H1 (cell line): Measurements from ENCODE around the gene NCK1. TPM values are rescaled to one million over a fixed set of nuclear protein-coding genes. Genes with fewer than 3 reads are reported as not detected.

Source experiments
- CREB1 ChIP-seq: IDR thresholded peaks from 2 replicates; pipeline ENCODE4 v1.6.1; 2012; ENCODE audit warnings: inconsistent platforms
- TAF7 ChIP-seq: optimal IDR thresholded peaks from 2 replicates; pipeline ENCODE3; 2011; ENCODE audit warnings: low read depth, mild to moderate bottlenecking, inconsistent platforms, low read length, moderate library complexity, borderline replicate concordance
- polyA plus RNA-seq, 7 experiments: library from polyadenylated mRNA; depleted of rRNA in 3 of 7; stranded (reverse) in 5 of 7; unstranded in 2 of 7; fragments of >200 nt in 5 of 7; fragments of 200-250 nt in 2 of 7; gene quantifications; 1 replicate in 5 of 7; 2 replicates in 1 of 7; 4 replicates in 1 of 7; pipeline versions ENCODE4 v1.2.1 to v1.2.3, GENCODE V29; 2011 to 2013; ENCODE audit warnings: missing spikeins in 2 of 7, mixed read lengths in 2 of 7
- total RNA-seq: library from RNA; stranded (reverse); fragmentation: NEBNext Ultra II Directional; extraction: Animal tissue kit (Norgen Biotek cat#: 25700); gene quantifications from 2 replicates; pipeline ENCODE4 v1.2.1, GENCODE V29; 2021
- TF ChIP-seq, protein P1 (sequence below): IDR thresholded peaks from 2 replicates; pipeline ENCODE4 v1.6.1; 2011; ENCODE audit warnings: low read depth, mild to moderate bottlenecking, low read length; ENCODE audit not compliant: insufficient read depth
- TF ChIP-seq, protein P2 (sequence below): fragments of 300-600 bp; sonication (generic); IDR thresholded peaks from 2 replicates; pipeline ENCODE4 v1.7.1; 2012; ENCODE audit warnings: low read length, moderate library complexity, mild to moderate bottlenecking, inconsistent platforms; ENCODE audit not compliant: insufficient replicate concordance
- TF ChIP-seq, protein P3 (sequence below): IDR thresholded peaks from 2 replicates; pipeline ENCODE4 v1.6.1; 2012; ENCODE audit warnings: low read length, inconsistent platforms

The NCK1 gene
- total and polyA plus RNA-seq, 2 of the 8 experiments (the other 6 are each of a cell fraction or from before 2014, with no cell fraction given): 10.0 to 28.5 TPM

DNA sequence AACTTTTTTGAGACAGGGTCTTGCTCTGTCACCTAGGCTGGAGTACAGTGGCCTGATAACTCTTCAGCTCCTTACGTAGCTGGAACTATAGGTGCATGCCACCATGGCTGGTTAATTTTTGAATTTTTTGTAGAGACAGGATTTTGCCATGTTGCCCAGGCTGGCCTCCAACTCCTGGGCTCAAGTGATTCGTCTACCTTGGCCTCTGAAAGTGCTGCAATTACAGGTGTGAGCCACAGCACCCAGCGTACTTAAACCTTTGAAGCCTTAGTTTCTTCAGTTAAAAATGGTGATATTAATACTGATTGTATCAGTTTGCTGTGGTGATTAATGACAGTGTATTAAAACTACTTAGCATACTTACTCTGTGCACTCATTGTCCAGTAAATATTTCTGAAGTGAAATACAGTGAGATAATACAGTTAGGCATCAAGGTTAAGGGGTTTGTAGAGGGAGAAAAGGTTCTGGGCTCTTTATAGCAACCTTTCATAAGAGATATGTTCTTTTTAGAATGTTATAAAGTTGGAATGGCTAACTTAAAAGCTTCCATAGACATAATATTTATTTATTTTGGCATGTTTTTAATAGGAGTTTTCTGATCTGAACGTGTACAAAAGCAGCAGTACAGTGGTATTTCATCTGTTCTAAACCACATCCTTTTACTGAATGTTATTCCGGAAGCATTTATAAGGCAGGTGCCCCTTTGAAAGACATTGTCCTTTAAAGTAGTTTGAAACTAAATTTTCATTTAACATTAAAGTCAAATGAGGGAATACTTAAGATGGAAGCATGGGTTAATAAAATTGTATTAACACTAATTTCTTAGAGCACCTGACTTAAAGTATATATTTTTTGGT, 23.6 kb downstream of the NCK1 start (continued):
- TF ChIP-seq, protein P1, sequence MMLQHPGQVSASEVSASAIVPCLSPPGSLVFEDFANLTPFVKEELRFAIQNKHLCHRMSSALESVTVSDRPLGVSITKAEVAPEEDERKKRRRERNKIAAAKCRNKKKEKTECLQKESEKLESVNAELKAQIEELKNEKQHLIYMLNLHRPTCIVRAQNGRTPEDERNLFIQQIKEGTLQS: no peak
- TF ChIP-seq TAF7: no peak
- TF ChIP-seq, protein P2, sequence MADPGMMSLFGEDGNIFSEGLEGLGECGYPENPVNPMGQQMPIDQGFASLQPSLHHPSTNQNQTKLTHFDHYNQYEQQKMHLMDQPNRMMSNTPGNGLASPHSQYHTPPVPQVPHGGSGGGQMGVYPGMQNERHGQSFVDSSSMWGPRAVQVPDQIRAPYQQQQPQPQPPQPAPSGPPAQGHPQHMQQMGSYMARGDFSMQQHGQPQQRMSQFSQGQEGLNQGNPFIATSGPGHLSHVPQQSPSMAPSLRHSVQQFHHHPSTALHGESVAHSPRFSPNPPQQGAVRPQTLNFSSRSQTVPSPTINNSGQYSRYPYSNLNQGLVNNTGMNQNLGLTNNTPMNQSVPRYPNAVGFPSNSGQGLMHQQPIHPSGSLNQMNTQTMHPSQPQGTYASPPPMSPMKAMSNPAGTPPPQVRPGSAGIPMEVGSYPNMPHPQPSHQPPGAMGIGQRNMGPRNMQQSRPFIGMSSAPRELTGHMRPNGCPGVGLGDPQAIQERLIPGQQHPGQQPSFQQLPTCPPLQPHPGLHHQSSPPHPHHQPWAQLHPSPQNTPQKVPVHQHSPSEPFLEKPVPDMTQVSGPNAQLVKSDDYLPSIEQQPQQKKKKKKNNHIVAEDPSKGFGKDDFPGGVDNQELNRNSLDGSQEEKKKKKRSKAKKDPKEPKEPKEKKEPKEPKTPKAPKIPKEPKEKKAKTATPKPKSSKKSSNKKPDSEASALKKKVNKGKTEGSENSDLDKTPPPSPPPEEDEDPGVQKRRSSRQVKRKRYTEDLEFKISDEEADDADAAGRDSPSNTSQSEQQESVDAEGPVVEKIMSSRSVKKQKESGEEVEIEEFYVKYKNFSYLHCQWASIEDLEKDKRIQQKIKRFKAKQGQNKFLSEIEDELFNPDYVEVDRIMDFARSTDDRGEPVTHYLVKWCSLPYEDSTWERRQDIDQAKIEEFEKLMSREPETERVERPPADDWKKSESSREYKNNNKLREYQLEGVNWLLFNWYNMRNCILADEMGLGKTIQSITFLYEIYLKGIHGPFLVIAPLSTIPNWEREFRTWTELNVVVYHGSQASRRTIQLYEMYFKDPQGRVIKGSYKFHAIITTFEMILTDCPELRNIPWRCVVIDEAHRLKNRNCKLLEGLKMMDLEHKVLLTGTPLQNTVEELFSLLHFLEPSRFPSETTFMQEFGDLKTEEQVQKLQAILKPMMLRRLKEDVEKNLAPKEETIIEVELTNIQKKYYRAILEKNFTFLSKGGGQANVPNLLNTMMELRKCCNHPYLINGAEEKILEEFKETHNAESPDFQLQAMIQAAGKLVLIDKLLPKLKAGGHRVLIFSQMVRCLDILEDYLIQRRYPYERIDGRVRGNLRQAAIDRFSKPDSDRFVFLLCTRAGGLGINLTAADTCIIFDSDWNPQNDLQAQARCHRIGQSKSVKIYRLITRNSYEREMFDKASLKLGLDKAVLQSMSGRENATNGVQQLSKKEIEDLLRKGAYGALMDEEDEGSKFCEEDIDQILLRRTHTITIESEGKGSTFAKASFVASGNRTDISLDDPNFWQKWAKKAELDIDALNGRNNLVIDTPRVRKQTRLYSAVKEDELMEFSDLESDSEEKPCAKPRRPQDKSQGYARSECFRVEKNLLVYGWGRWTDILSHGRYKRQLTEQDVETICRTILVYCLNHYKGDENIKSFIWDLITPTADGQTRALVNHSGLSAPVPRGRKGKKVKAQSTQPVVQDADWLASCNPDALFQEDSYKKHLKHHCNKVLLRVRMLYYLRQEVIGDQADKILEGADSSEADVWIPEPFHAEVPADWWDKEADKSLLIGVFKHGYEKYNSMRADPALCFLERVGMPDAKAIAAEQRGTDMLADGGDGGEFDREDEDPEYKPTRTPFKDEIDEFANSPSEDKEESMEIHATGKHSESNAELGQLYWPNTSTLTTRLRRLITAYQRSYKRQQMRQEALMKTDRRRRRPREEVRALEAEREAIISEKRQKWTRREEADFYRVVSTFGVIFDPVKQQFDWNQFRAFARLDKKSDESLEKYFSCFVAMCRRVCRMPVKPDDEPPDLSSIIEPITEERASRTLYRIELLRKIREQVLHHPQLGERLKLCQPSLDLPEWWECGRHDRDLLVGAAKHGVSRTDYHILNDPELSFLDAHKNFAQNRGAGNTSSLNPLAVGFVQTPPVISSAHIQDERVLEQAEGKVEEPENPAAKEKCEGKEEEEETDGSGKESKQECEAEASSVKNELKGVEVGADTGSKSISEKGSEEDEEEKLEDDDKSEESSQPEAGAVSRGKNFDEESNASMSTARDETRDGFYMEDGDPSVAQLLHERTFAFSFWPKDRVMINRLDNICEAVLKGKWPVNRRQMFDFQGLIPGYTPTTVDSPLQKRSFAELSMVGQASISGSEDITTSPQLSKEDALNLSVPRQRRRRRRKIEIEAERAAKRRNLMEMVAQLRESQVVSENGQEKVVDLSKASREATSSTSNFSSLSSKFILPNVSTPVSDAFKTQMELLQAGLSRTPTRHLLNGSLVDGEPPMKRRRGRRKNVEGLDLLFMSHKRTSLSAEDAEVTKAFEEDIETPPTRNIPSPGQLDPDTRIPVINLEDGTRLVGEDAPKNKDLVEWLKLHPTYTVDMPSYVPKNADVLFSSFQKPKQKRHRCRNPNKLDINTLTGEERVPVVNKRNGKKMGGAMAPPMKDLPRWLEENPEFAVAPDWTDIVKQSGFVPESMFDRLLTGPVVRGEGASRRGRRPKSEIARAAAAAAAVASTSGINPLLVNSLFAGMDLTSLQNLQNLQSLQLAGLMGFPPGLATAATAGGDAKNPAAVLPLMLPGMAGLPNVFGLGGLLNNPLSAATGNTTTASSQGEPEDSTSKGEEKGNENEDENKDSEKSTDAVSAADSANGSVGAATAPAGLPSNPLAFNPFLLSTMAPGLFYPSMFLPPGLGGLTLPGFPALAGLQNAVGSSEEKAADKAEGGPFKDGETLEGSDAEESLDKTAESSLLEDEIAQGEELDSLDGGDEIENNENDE: no peak
- TF ChIP-seq, protein P3, sequence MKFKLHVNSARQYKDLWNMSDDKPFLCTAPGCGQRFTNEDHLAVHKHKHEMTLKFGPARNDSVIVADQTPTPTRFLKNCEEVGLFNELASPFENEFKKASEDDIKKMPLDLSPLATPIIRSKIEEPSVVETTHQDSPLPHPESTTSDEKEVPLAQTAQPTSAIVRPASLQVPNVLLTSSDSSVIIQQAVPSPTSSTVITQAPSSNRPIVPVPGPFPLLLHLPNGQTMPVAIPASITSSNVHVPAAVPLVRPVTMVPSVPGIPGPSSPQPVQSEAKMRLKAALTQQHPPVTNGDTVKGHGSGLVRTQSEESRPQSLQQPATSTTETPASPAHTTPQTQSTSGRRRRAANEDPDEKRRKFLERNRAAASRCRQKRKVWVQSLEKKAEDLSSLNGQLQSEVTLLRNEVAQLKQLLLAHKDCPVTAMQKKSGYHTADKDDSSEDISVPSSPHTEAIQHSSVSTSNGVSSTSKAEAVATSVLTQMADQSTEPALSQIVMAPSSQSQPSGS: no peak
- no peak for TF ChIP-seq CREB1
